ENCODE measurements around the gene DCDC1.

The DCDC1 gene

GRCh38 chr11:30914143-30914762, 455.3 kb downstream of the DCDC1 start:
- peak; percentile 78 for DNase-seq (ENCODE audit: low spot score)

GRCh38 chr11:30911247-30911646, 458.3 kb downstream of the DCDC1 start:
- DNase-seq (ENCODE audit: low spot score): no peak

- no peak for DNase-seq (ENCODE audit: low spot score)
Observed at GRCh38 chr11:30908857-30909256, 460.7 kb downstream of the DCDC1 start.

- DNase-seq (ENCODE audit: low spot score): no peak
Observed at GRCh38 chr11:30908272-30908671, 461.3 kb downstream of the DCDC1 start.

GRCh38 chr11:30902929-30903328, 466.6 kb downstream of the DCDC1 start:
- DNase-seq (ENCODE audit: low spot score): no peak

GRCh38 chr11:30895046-30895445, 474.5 kb downstream of the DCDC1 start:
- DNase-seq (ENCODE audit: low spot score): no peak

GRCh38 chr11:30893318-30893717, 476.2 kb downstream of the DCDC1 start:
- no peak for DNase-seq (ENCODE audit: low spot score)

- DNase-seq (ENCODE audit: low spot score): peak; percentile 62
Observed at GRCh38 chr11:30889143-30889794, 480.3 kb downstream of the DCDC1 start.

- DNase-seq (ENCODE audit: low spot score): no peak
Observed at GRCh38 chr11:30879322-30880005, 490.1 kb downstream of the DCDC1 start.

GRCh38 chr11:30878400-30878799, 491.1 kb downstream of the DCDC1 start:
- no peak for DNase-seq (ENCODE audit: low spot score)

- DNase-seq (ENCODE audit: low spot score): peak; percentile 50
Observed at GRCh38 chr11:30876663-30877396, 492.7 kb downstream of the DCDC1 start.

- DNase-seq (ENCODE audit: low spot score): no peak
Observed at GRCh38 chr11:30876228-30876627, 493.3 kb downstream of the DCDC1 start.

- DNase-seq (ENCODE audit: low spot score): no peak
Observed at GRCh38 chr11:30875806-30876205, 493.7 kb downstream of the DCDC1 start.

- no peak for DNase-seq (ENCODE audit: low spot score)
Observed at GRCh38 chr11:30873924-30874610, 495.5 kb downstream of the DCDC1 start.

- no peak for DNase-seq (ENCODE audit: low spot score)
Observed at GRCh38 chr11:30868626-30869081, 500.9 kb downstream of the DCDC1 start.

- no peak for DNase-seq (ENCODE audit: low spot score)
Observed at GRCh38 chr11:30863209-30863608, 506.3 kb downstream of the DCDC1 start.

- DNase-seq (ENCODE audit: low spot score): no peak
Observed at GRCh38 chr11:30861531-30861930, 508.0 kb downstream of the DCDC1 start.

- no peak for DNase-seq (ENCODE audit: low spot score)
Observed at GRCh38 chr11:30861064-30861463, 508.5 kb downstream of the DCDC1 start.

GRCh38 chr11:30860146-30860545, 509.4 kb downstream of the DCDC1 start:
- no peak for DNase-seq (ENCODE audit: low spot score)

- peak; percentile 45 for DNase-seq (ENCODE audit: low spot score)
Observed at GRCh38 chr11:30859669-30860068, 509.9 kb downstream of the DCDC1 start.

- DNase-seq (ENCODE audit: low spot score): peak; percentile 44
Observed at GRCh38 chr11:30855383-30856006, 514.0 kb downstream of the DCDC1 start.

Data from AG08395 (cell line).